Measurements from ENCODE around the gene PRPF8.

PRPF8 gene

DNA sequence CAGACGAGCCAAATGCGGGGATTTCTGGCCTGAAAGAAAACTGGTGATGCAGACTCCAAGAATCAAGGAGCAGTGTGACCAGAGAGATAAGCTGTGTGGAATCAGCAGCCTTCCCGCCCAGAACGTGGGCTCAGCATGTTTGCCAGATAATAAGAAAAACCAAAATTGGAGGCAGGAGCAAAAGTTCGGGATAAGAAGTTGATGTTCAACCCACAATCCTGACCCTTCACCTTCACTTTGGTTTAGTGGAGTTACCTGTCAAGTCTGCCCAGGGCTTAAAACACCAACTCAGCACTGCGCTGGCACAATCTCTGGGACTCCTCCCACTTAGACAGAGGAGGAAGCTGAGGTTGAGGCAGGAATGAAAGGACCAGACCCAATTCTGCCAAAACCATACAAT, 59.1 kb downstream of the PRPF8 start:
- no peaks in the 10 kb centered on the region for H3K27me3 ChIP-seq (ENCODE audit: insufficient read depth, low read length, poor library complexity)
- no peak overlapping the region for H3K9ac ChIP-seq (ENCODE audit: low read depth, low read length)
- H3K9me3 ChIP-seq (ENCODE audit: insufficient read depth, low read length, severe bottlenecking): no peaks in the 10 kb centered on the region
- ATAC-seq (ENCODE audit: insufficient read depth, low read depth) (no peak), DNase-seq (no peak)
- H3K27ac ChIP-seq (ENCODE audit: low read length): peak overlapping the region; percentile 13; the same call in 1 of the 2 replicates
- peak overlapping the region; percentile 95; the same call in 1 of the 2 replicates for H3K4me2 ChIP-seq (ENCODE audit: insufficient read depth, low read length)
- no peaks in the 10 kb centered on the region for H4K20me1 ChIP-seq (ENCODE audit: insufficient read depth, low read length)
- peaks cover 39% of the 10 kb centered on the region for H3K36me3 ChIP-seq (ENCODE audit: insufficient read depth, low read length)
- no peak overlapping the region for H2AFZ ChIP-seq (ENCODE audit: low read depth, low read length)
- H3K79me2 ChIP-seq (ENCODE audit: insufficient read depth, low read length): peaks cover 63% of the 10 kb centered on the region
- no peak overlapping the region for H3K4me3 ChIP-seq (ENCODE audit: low read depth in 1 of 2, low read length in 2 of 2)
- H3K4me1 ChIP-seq (ENCODE audit: insufficient read depth, low read length): peaks cover 43% of the 10 kb centered on the region
- no peak for TF ChIP-seq EZH2 (IDR thresholded peaks at IDR 0.05; ENCODE audit: borderline replicate concordance, low read depth, low read length, severe bottlenecking)
- TF ChIP-seq, protein P1, sequence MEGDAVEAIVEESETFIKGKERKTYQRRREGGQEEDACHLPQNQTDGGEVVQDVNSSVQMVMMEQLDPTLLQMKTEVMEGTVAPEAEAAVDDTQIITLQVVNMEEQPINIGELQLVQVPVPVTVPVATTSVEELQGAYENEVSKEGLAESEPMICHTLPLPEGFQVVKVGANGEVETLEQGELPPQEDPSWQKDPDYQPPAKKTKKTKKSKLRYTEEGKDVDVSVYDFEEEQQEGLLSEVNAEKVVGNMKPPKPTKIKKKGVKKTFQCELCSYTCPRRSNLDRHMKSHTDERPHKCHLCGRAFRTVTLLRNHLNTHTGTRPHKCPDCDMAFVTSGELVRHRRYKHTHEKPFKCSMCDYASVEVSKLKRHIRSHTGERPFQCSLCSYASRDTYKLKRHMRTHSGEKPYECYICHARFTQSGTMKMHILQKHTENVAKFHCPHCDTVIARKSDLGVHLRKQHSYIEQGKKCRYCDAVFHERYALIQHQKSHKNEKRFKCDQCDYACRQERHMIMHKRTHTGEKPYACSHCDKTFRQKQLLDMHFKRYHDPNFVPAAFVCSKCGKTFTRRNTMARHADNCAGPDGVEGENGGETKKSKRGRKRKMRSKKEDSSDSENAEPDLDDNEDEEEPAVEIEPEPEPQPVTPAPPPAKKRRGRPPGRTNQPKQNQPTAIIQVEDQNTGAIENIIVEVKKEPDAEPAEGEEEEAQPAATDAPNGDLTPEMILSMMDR (IDR thresholded peaks at IDR 0.05; ENCODE audit: borderline replicate concordance, extremely low read depth, low read length, poor library complexity, severe bottlenecking): no peak

DNA sequence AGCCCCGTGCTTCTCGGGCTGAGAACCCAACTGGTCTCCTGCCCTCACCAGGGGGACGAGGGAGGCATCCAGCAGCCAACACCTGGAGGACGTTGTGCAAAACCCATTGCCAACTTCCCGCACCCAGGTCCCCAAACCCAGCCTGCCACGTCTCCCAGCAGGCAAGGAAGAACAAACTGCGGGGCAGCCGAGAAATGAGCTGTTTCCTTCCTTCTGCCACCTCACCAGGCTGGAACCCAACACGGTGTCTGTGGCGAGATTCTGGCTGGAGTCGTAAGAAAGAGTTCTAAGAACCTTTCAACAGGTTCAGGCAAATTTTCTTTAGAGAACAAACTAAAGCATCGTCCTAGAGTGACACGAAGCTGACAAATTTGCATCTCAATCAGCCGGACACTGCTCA, 59.6 kb downstream of the PRPF8 start:
- TF ChIP-seq, protein P1 (IDR thresholded peaks at IDR 0.05; ENCODE audit: borderline replicate concordance, extremely low read depth, low read length, poor library complexity, severe bottlenecking): no peak
- no peak for TF ChIP-seq EZH2 (IDR thresholded peaks at IDR 0.05; ENCODE audit: borderline replicate concordance, low read depth, low read length, severe bottlenecking)
- no peak overlapping the region for H3K9ac ChIP-seq (ENCODE audit: low read depth, low read length)
- ATAC-seq (ENCODE audit: insufficient read depth, low read depth) (no peak), DNase-seq (no peak)
- H3K4me3 ChIP-seq (ENCODE audit: low read depth in 1 of 2, low read length in 2 of 2): no peak overlapping the region
- H3K9me3 ChIP-seq (ENCODE audit: insufficient read depth, low read length, severe bottlenecking): no peaks in the 10 kb centered on the region
- peak overlapping the region; percentile 40; the same call in 1 of the 2 replicates for H3K27ac ChIP-seq (ENCODE audit: low read length)
- peaks cover 38% of the 10 kb centered on the region for H3K4me1 ChIP-seq (ENCODE audit: insufficient read depth, low read length)
- H4K20me1 ChIP-seq (ENCODE audit: insufficient read depth, low read length): no peaks in the 10 kb centered on the region
- H2AFZ ChIP-seq (ENCODE audit: low read depth, low read length): no peak overlapping the region
- no peaks in the 10 kb centered on the region for H3K27me3 ChIP-seq (ENCODE audit: insufficient read depth, low read length, poor library complexity)
- H3K4me2 ChIP-seq (ENCODE audit: insufficient read depth, low read length): 0 out of 2 replicates have a peak overlapping the region, but pooled peaks have one; percentile 5
- peaks cover 43% of the 10 kb centered on the region for H3K36me3 ChIP-seq (ENCODE audit: insufficient read depth, low read length)
- peaks cover 68% of the 10 kb centered on the region for H3K79me2 ChIP-seq (ENCODE audit: insufficient read depth, low read length)

DNA sequence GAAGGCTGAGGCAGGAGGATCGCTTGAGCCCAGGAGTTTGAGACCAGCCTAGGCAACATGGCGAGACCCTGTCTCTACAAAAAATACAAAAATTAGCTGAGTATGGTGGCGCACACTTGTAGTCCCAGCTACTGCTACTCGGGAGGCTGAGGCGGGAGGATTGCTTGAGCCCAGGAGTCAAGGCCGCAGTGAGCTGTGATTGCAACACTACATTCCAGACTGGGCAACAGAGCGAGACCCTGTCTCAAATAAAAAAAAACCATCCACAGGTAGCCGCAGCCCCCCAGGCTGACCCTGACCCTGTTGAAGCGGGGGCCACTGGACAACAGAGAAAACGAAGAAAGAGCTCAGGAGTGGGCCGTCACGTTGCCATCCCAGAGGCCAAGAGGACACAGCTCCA, 60.0 kb downstream of the PRPF8 start:
- H2AFZ ChIP-seq (ENCODE audit: low read depth, low read length): no peak overlapping the region
- no peak overlapping the region for H3K4me3 ChIP-seq (ENCODE audit: low read depth in 1 of 2, low read length in 2 of 2)
- peaks cover 45% of the 10 kb centered on the region for H3K36me3 ChIP-seq (ENCODE audit: insufficient read depth, low read length)
- peaks cover 34% of the 10 kb centered on the region for H3K4me1 ChIP-seq (ENCODE audit: insufficient read depth, low read length)
- H3K79me2 ChIP-seq (ENCODE audit: insufficient read depth, low read length): peaks cover 67% of the 10 kb centered on the region
- no peak for DNase-seq
- no peak overlapping the region for H3K9ac ChIP-seq (ENCODE audit: low read depth, low read length)
- 0 out of 2 replicates have a peak overlapping the region, but pooled peaks have one; percentile 5 for H3K4me2 ChIP-seq (ENCODE audit: insufficient read depth, low read length)
- no peaks in the 10 kb centered on the region for H4K20me1 ChIP-seq (ENCODE audit: insufficient read depth, low read length)
- no peaks in the 10 kb centered on the region for H3K27me3 ChIP-seq (ENCODE audit: insufficient read depth, low read length, poor library complexity)
- H3K9me3 ChIP-seq (ENCODE audit: insufficient read depth, low read length, severe bottlenecking): no peaks in the 10 kb centered on the region
- no peak for ATAC-seq (ENCODE audit: insufficient read depth, low read depth)
- peak overlapping the region; percentile 40; the same call in 1 of the 2 replicates for H3K27ac ChIP-seq (ENCODE audit: low read length)
- TF ChIP-seq EZH2 (IDR thresholded peaks at IDR 0.05; ENCODE audit: borderline replicate concordance, low read depth, low read length, severe bottlenecking): no peak
- TF ChIP-seq, protein P1 (IDR thresholded peaks at IDR 0.05; ENCODE audit: borderline replicate concordance, extremely low read depth, low read length, poor library complexity, severe bottlenecking): no peak

All from DND-41 (cell line).